Stimulated activated naive CD8-positive, alpha-beta T cell treated with anti-CD3 and anti-CD28 coated beads, Interleukin-15, amount 100 ng/mL, for 72 hours (primary cell): ENCODE data around the gene TJP1.

Experiments used
- ATAC-seq: fragments of 150-1000 bp; cut with Tn5 transposase; 2 replicates; pipeline ENCODE4 v1.10.0; 2021; ENCODE audit warnings: mild to moderate bottlenecking, moderate library complexity
- DNase-seq, 2 donors: peaks; one replicate each; pipeline ENCODE4 v3.0.0; 2021 to 2022
- H3K27ac Mint-ChIP-seq, 2 donors: one replicate each; pipeline ENCODE4 v1.8.0; 2022; ENCODE audit warnings: mild to moderate bottlenecking in 2 of 2, mixed read lengths in 2 of 2, moderate library complexity in 2 of 2
- H3K27me3 Mint-ChIP-seq: one replicate; pipeline ENCODE4 v1.8.0; 2022; ENCODE audit warnings: mixed read lengths
- H3K4me1 Mint-ChIP-seq: one replicate; pipeline ENCODE4 v1.8.0; 2022; ENCODE audit warnings: mild to moderate bottlenecking, mixed read lengths
- H3K4me3 Mint-ChIP-seq, 2 donors: one replicate each; pipeline ENCODE4 v1.8.0; 2022; ENCODE audit warnings: mild to moderate bottlenecking in 2 of 2, mixed read lengths in 2 of 2, moderate library complexity in 1 of 2
- H3K9me3 Mint-ChIP-seq, 2 donors: one replicate each; pipeline ENCODE4 v1.8.0; 2022; ENCODE audit warnings: mixed read lengths in 2 of 2

TJP1 gene

GRCh38 chr15:29849716-29850115 is 27.4 kb upstream of the TJP1 start:
- no peaks in the 10 kb centered on the region for H3K4me1 Mint-ChIP-seq
- H3K4me3 Mint-ChIP-seq = no peak overlapping the region
- peaks cover 20% of the 10 kb centered on the region for H3K27me3 Mint-ChIP-seq
- ATAC-seq (no peak), DNase-seq (no peak)
- no peak overlapping the region for H3K27ac Mint-ChIP-seq
- H3K9me3 Mint-ChIP-seq = peaks cover 8 to 12% of the 10 kb centered on the region in 2 donors

DNA sequence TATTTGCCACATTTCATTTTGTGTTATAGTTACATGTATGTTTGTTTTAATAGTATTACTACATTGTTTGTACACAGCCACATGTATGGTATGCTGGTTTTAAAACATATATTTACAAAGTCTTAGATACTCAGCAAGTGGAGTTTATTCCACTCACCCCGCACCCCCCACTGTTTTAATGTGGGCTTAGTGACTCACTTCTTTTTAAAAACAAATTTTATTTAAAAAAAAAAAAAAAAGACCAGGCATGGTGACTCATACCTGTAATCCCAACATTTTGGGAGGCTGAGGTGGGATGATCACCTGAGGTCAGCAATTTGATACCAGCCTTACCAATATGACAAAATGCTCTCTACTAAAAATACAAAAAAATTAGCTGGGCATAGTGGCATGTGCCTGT is 26.9 kb upstream of the TJP1 start:
- no peak for DNase-seq
- Mint-ChIP-seq H3K27ac (no peak overlapping the region), H3K4me1 (no peaks in the 10 kb centered on the region), H3K27me3 (peaks cover 25% of the 10 kb centered on the region), H3K4me3 (no peak overlapping the region), H3K9me3 (peaks cover 8 to 12% of the 10 kb centered on the region in 2 donors)
- no peak for ATAC-seq

DNA sequence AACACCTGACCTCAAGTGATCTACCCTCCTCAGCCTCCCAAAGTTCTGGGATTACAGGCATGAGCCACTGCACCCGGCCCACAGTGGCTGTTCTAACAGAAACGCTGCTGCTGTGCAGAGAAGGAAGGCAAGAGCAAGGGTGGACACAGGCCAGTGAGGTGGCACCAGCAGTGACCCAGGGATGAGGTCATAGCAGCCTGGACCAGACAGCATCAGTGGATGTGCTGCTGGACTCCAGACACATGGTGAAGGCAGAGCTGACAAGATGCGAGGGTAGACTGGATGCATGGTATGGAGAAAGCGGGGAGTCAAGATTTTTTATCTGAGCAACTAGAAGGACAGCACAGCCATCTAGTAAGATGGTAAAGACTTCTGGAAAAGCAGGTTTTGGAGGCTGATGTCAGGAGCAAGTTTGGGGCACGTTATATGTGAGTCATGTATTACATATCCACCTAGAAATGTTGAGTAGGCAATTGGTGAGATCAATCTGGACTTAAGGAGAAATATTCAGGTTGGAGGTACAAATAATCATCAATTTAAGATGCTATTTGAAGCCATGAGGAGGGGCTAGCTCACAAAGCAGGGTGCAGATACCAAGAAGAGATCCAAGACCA is 22.1 kb upstream of the TJP1 start:
- no peak overlapping the region for H3K4me3 Mint-ChIP-seq
- H3K27ac Mint-ChIP-seq = no peak overlapping the region
- no peaks in the 10 kb centered on the region for H3K4me1 Mint-ChIP-seq
- DNase-seq = no peak
- ATAC-seq = no peak
- H3K9me3 Mint-ChIP-seq = peaks cover 8 to 12% of the 10 kb centered on the region in 2 donors
- H3K27me3 Mint-ChIP-seq = peaks cover 64% of the 10 kb centered on the region

- no peaks in the 10 kb centered on the region for H3K4me1 Mint-ChIP-seq
- ATAC-seq (no peak), DNase-seq (no peak)
- no peak overlapping the region for H3K27ac Mint-ChIP-seq
- H3K27me3 Mint-ChIP-seq = peaks cover 77% of the 10 kb centered on the region
- H3K4me3 Mint-ChIP-seq = no peak overlapping the region
- H3K9me3 Mint-ChIP-seq = peaks cover 8 to 12% of the 10 kb centered on the region in 2 donors
Measured at GRCh38 chr15:29842290-29842689, 20.0 kb upstream of the TJP1 start.

DNA sequence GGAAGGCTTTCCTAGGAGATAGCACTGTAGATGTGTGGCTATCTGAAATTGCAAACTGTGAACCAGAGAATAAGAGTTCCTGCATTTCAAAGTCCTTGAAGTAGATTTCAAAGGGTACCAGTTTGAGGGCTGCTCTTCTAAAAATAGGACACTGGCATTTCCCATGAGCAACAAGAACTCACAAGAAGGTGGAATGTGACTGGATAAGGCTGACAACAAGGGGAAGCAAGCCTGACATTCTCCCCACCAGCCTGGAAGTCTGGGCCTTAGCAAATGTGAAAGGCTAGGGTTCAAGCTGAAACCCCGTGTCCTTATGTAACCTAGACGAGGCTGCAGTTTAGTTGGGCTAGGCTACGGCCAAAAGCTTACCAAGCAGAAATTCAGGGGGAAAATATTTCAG is 18.7 kb upstream of the TJP1 start:
- no peaks in the 10 kb centered on the region for H3K4me1 Mint-ChIP-seq
- DNase-seq = no peak
- no peak overlapping the region for H3K27ac Mint-ChIP-seq
- ATAC-seq = no peak
- H3K4me3 Mint-ChIP-seq = no peak overlapping the region
- H3K27me3 Mint-ChIP-seq = peaks cover 81% of the 10 kb centered on the region
- peaks cover 2 to 4% of the 10 kb centered on the region in 2 donors for H3K9me3 Mint-ChIP-seq

DNA sequence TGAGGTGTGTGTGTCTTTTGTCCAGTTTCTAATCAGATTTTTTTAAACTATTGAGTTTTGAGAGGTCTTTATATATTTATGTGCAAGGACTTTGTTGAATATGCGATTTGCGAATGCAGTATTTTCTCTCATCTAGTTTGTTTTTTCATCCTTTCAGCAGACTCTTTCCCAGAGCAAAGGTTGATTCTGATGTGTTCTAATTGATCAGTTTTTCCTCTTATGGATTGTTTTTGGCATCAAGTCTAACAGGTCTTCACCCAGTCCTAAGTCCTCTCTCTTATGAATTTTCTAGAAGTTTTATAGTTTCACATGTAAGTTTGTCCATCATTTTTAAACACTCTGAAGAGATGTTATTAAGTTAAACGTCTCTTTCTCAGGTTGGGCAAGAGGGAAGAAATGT is 17.8 kb upstream of the TJP1 start:
- Mint-ChIP-seq H3K4me1 (no peaks in the 10 kb centered on the region), H3K9me3 (no peaks in the 10 kb centered on the region), H3K27ac (no peak overlapping the region), H3K4me3 (no peak overlapping the region), H3K27me3 (peaks cover 81% of the 10 kb centered on the region)
- DNase-seq (no peak), ATAC-seq (no peak)

DNA sequence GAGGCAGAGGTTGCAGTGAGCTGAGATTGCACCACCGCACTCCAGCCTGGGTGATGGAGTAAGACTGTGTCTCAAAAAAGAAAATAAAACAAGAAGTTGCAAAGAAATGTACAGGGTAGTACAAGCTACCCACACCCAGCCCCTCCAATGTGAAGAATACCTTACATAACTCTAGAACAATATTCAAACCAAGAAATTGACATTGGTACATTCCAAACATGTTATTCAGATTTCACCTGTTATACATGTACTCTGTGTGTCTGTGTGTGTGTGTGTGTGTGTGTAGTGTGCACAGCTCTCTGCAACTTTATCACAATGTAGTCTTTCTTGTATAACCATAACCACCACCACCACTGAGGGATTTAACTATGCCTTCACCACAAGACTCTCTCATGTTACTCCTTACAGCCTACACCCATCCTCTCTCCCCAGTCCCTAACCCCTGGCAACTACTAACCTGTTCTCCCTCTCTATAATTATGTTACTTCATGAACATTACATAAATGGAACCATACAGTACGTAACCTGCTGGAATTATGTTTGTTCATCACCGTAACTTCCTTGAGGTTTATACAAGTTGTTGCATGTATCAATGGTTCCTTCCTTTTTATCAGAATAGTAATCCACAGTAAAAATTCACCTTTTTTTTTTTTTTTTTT is 16.2 kb upstream of the TJP1 start:
- Mint-ChIP-seq H3K27me3 (peaks cover 68% of the 10 kb centered on the region), H3K9me3 (no peaks in the 10 kb centered on the region), H3K27ac (no peak overlapping the region), H3K4me1 (no peaks in the 10 kb centered on the region), H3K4me3 (no peak overlapping the region)
- ATAC-seq (no peak), DNase-seq (no peak)

DNA sequence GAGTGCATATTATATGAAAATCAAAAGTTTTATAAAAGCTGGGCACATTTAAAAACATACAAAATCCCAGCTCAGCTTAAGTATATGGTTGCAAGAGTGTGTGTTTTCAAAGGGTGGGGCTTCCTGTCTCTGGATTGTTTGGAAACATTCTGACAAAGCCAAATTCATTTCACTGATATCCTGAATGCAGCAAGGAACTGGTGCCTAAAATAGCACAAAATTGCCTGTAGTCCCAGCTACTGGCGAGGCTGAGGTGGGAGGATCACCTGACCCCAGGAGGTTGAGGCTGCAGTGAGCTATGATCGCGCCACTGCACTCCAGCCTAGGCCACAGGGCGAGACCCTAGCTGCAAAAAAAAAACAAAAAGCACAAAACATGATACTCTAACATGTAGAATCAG is 13.0 kb upstream of the TJP1 start:
- no peak overlapping the region for H3K27ac Mint-ChIP-seq
- no peaks in the 10 kb centered on the region for H3K9me3 Mint-ChIP-seq
- no peak overlapping the region for H3K4me3 Mint-ChIP-seq
- peaks cover 67% of the 10 kb centered on the region for H3K27me3 Mint-ChIP-seq
- DNase-seq (no peak), ATAC-seq (no peak)
- H3K4me1 Mint-ChIP-seq = no peaks in the 10 kb centered on the region

DNA sequence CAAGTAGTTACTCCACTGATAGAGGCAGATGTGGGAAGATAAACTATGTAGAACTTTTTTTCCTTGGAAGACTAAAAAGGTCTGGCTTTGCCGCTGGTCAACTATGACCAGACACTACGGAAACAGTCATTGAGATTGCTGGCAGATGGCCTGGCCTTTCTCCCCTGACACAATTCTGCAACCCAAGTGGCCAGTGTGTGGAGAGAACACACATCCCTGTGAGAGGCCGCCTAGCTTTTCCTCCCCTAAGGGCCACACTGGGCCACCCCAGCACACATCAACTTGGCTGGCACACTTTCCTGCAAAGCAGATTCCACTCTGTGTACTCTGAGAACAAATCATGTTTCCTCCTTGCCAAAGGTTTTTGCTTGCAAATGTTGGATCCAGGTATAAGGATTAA is 10.4 kb upstream of the TJP1 start:
- Mint-ChIP-seq H3K27ac (no peak overlapping the region), H3K27me3 (peaks cover 71% of the 10 kb centered on the region), H3K4me1 (no peaks in the 10 kb centered on the region), H3K4me3 (no peak overlapping the region), H3K9me3 (no peaks in the 10 kb centered on the region)
- no peak for DNase-seq
- ATAC-seq = no peak

GRCh38 chr15:29826908-29827820 is 4.9 kb upstream of the TJP1 start:
- ATAC-seq = no peak
- no peak overlapping the region for H3K4me3 Mint-ChIP-seq
- no peak for DNase-seq
- no peak overlapping the region for H3K27ac Mint-ChIP-seq
- peaks cover 71% of the 10 kb centered on the region for H3K27me3 Mint-ChIP-seq
- H3K4me1 Mint-ChIP-seq = peaks cover 14% of the 10 kb centered on the region
- H3K9me3 Mint-ChIP-seq = no peaks in the 10 kb centered on the region

- ATAC-seq (peak; percentile 71), DNase-seq (peak in 1 of 2 donors; percentile 38)
- Mint-ChIP-seq H3K27me3 (peaks cover 58% of the 10 kb centered on the region), H3K27ac (no peak overlapping the region), H3K4me1 (peaks cover 14% of the 10 kb centered on the region), H3K4me3 (no peak overlapping the region), H3K9me3 (no peaks in the 10 kb centered on the region)
Measured at GRCh38 chr15:29825227-29825626, 3.0 kb upstream of the TJP1 start.

DNA sequence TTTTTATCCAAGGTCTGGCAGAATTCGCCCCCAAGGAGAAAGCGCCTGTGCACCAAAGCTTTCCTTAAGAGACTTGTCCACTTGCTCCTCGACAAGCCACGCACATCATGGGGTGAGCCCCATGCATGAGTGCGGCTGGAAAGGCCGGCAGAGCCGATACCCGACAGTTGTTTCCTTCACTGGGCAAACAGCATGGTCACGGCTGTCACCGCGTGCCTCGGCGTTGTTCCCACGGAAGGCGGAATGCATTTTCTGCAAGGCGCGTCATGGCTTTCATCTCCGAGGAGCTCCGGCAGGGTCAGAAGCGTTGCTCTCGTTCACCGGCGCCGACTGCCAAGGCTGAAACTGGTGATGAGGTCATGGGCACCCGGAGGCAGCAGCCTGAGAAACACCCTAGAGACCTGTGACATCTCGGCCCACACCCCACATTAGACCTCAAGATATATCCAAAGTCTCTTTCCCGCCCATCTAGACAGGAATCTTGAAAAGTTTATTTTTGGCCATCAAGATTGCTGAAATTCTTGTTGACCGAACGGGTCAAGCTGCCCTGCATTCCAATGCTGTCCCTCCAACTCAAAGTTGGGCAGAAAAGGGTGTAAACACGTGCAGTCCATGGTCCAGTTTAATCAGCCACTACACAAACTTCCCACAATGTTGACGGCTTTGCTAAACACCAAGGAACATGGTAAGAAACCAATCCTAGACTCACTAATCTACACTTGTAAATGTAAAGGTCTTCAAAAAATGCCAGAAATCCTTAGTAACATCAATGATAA is 604 bp upstream of the TJP1 start:
- Mint-ChIP-seq H3K4me3 (peak overlapping the region; percentile 33 to 39), H3K4me1 (peaks cover 14% of the 10 kb centered on the region), H3K27me3 (peaks cover 62% of the 10 kb centered on the region), H3K9me3 (no peaks in the 10 kb centered on the region), H3K27ac (no peak overlapping the region)
- DNase-seq (no peak), ATAC-seq (no peak)

DNA sequence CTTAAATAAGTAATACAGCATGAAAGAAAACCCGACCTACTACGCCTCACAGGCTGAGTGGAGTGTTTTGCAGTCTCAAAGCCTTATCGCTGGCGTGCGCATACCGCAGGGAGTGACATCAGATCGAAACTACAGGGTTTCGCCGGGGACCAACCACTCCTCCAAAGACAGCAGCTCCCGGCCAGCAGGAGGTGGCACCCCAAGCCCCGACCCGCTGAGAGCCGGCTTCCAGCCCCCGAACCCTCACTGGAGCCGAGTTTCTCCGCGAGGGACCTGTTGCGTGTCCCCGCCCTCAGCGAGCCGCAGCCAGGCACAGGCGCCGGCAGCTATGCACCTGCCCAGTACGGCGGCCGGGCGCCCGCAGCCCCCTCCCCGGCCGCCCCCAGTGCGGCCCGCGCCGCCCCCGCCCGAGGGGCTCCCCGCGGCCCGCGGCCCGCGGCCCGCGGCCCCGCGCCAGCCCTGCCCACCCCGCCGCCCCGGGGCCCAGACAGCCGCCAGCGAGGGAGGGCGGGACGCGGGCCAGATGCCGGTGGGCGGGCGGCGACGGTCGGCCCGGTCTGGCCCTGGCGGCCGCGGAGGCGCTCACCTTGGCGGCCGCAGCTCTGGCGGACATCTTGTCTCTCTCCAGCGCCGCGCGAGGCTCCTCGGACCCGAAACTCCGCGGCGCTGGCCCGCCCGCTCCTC is 710 bp downstream of the TJP1 start:
- H3K4me1 Mint-ChIP-seq = peaks cover 12% of the 10 kb centered on the region
- ATAC-seq (peak; percentile 81), DNase-seq (peak; percentile 40 to 50)
- peaks cover 62% of the 10 kb centered on the region for H3K27me3 Mint-ChIP-seq
- no peak overlapping the region for H3K27ac Mint-ChIP-seq
- peak overlapping the region in 1 of 2 donors; percentile 48 for H3K4me3 Mint-ChIP-seq
- peaks cover 6 to 9% of the 10 kb centered on the region in 2 donors for H3K9me3 Mint-ChIP-seq

GRCh38 chr15:29820394-29821154 is 1.7 kb downstream of the TJP1 start:
- no peak overlapping the region for H3K4me3 Mint-ChIP-seq
- H3K27ac Mint-ChIP-seq = no peak overlapping the region
- H3K27me3 Mint-ChIP-seq = peaks cover 65% of the 10 kb centered on the region
- no peak for DNase-seq
- ATAC-seq = no peak
- H3K4me1 Mint-ChIP-seq = peaks cover 6% of the 10 kb centered on the region
- H3K9me3 Mint-ChIP-seq = peaks cover 6 to 9% of the 10 kb centered on the region in 2 donors
